Hematopoietic multipotent progenitor cell treated with erythropoietin and hydrocortisone succinate and interleukin-3 and kit ligand, for 6 days (in vitro differentiated cells): Measurements from ENCODE around the gene CTCFL.
"Not testable (repeated sequence)": the region's sequence is repeated elsewhere in the genome, so short reads cannot be mapped to it uniquely, and the experiment has no call there.

Experiments
- DNase-seq: peaks from one replicate; pipeline ENCODE4 v3.0.0-alpha.2; 2015

The CTCFL gene

GRCh38 chr20:57505979-57506378 lies 19.0 kb downstream of the CTCFL start:
- DNase-seq: no peak

DNA sequence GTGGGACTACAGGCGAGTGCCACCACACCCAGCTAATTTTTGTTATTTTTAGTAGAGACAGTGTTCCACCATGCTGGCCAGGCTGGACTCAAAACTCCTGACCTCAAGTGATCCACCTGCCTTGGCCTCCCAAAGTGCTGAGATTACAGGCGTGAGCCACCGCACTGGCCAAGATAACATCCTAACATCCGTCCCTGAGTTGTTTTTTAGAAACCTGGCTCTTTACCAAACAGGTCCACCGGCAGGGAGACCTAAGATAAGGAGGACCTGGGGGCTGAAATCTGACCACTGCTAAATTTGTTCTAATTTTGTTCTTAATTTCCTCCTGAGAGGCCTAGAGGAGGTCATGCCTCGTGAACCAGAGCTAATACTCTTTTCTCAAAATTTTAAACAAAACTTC lies 20.5 kb downstream of the CTCFL start:
- no peak for DNase-seq

DNA sequence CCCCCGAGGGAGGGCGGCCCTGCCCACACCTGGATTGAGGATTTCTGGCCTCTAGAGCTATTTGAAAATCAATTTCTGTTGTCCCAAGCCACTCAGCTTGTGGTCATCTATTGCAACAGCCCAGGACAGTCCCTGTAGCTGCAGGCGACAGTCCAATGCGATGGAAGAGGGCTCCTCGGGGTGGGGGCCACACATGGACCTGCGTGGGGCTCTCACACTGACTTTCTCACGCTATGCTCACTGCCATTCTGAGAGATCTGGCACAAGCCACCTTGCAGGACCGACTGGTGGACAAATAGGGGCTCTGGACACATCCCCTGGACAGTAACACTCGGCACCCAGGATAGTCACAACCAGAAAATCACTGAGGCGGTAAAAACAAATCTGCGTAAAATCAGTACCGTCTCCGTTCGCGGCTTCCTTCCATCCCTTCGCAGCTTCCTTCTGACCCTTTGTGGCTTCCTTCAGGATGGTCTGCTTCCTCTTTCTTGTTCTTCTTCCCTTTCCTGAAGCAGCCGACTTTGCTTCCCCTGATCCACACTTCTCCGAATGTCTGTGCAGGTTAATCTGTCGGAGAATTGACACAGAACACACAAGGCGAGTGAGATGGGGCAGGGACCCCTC lies 21.8 kb downstream of the CTCFL start:
- no peak for DNase-seq

- DNase-seq: no peak
Measured at GRCh38 chr20:57502336-57502700, 22.6 kb downstream of the CTCFL start.

- peak; percentile 18 for DNase-seq
Measured at GRCh38 chr20:57501461-57502335, 23.2 kb downstream of the CTCFL start.

DNA sequence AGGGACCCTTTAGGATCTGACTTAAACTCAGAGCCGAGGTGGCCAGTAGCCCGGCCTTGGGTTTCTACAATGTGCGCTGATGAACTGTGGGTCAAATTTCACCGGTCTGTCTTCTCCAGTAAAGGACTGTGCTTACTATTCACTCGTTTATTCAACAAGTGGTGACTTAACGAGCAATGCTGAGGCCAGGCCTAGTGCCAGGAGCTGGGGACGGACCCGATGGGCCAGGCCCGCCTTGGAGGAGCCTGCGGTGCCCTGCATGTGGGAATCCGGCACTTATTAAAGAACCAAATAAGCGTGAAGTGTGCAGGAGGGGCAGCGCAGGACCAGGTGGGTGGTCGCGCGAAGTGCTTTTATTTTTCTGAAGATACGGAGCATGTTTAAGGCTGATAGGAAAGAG lies 24.0 kb downstream of the CTCFL start:
- no peak for DNase-seq

- no peak for DNase-seq
Measured at GRCh38 chr20:57500235-57500634, 24.7 kb downstream of the CTCFL start.

GRCh38 chr20:57499676-57500075 lies 25.3 kb downstream of the CTCFL start:
- DNase-seq: no peak

GRCh38 chr20:57498425-57499400 lies 26.2 kb downstream of the CTCFL start:
- peak; percentile 82 for DNase-seq

- no peak for DNase-seq
Measured at GRCh38 chr20:57496592-57496991, 28.3 kb downstream of the CTCFL start.

GRCh38 chr20:57495978-57496377 lies 29.0 kb downstream of the CTCFL start:
- no peak for DNase-seq

DNA sequence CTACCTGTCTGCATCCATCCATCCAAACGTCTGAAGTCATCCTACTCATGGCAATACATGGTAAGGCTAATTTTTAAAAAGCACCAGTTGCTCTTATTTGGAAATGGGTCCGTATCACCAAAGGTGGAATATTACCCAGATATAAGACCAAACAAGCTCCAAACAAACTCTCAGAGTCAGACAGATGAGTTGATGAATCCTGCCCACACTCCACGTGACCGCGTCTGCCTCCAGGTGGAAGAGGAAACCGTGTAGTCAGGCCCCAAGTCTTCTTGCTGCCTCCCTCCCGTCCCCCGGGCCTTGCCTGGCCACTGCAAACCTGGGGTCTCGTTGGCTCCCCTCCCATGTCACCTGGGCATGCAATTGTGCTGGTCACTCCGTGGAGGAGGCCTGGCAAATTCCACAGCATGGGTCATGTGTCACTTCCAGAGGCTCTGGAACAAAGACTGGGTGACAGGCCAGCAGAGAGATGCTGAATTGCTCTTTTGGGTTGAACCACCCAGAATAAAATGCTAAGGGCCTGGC lies 31.8 kb downstream of the CTCFL start:
- DNase-seq: no peak

DNA sequence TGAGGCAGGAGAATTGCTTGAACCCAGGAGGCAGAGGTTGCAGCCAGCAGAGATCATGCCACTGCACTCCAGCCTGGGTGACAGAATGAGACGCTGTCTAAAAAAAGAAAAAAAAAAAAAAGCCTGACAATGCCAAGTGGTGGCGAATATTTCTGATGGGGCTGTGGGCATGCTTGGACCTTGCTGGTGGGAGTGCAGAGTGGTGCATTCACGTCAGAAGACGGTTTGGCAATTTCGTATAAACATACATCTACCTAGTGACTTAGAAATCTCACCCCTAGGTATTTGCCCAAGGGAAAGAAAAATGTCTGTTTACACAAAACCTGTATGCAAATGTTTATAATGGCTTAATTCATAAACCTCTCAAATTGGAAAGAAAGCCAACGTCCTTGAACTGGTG lies 33.6 kb downstream of the CTCFL start:
- DNase-seq: no peak

GRCh38 chr20:57488277-57488676 lies 36.7 kb downstream of the CTCFL start:
- DNase-seq: not testable (repeated sequence)

GRCh38 chr20:57485770-57486169 lies 39.2 kb downstream of the CTCFL start:
- DNase-seq: no peak

GRCh38 chr20:57484772-57485171 lies 40.2 kb downstream of the CTCFL start:
- no peak for DNase-seq

DNA sequence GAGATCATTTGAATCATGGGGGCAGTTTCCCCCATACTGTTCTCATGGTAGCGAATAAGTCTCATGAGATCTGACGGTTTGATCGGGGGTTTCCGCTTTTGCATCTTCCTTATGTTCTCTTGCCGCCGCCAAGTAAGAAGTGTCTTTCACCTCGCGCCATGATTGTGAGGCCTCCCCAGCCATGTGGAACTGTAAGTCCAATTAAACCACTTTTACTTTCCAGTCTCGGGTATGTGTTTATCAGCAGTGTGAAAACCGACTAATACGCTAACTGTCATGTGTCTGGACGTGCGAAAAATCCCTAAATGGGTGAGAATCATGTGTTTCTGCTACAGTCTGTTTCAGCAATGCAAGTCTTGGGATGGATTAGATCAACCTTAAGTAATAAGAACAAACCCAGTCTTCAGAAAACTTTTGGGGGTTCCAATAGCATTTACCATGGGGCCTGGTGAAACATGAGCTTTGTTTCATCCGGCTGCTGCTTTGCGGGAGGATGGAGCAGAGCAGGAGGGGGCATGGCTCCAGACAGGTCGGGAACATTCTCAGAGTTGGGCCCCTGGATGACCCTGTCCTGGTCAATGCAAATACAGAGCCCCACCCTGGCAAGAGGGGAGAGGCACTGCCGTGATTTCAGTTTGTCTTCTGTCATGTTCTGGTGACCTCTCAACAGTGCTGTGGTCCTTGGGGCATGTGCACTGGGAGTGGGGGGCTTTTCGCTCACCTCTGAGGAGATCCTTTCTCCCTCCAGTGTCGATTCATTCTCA lies 41.5 kb downstream of the CTCFL start:
- DNase-seq: no peak

GRCh38 chr20:57482796-57483195 lies 42.1 kb downstream of the CTCFL start:
- DNase-seq: no peak

- DNase-seq: no peak
Measured at GRCh38 chr20:57482148-57482547, 42.8 kb downstream of the CTCFL start.

- DNase-seq: no peak
Measured at GRCh38 chr20:57481281-57481711, 43.6 kb downstream of the CTCFL start.

GRCh38 chr20:57480444-57481160 lies 44.3 kb downstream of the CTCFL start:
- no peak for DNase-seq

DNA sequence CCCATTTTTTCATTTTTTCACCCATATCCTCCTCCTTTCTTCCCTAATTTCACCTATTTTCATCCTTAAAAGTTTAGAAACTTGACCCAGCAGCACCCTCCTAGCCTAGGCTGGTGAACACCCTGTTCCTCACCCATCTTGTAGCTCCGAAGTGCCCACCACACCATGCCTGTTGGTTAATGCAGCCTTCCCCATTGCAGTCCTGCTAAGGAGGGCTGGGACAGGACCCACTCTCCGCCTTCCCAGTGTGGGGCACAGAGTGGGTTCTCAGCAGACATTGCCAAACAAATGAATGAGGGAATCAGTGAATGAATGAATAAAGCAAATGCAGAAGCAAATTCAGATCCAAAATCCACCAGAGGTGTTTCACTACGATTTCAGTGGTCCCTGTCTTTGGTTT lies 45.7 kb downstream of the CTCFL start:
- no peak for DNase-seq
